Kidney (tissue), 14 donors: ENCODE measurements around the gene RCL1. TPM values are rescaled to one million over a fixed set of nuclear protein-coding genes. Genes with fewer than 3 reads are reported as not detected.

Experiments used
- DNase-seq, 5 donors: peaks; one replicate each; pipeline ENCODE4 v3.0.0-alpha.2; 2013 to 2020
- FAIRE-seq: peaks from 2 replicates; lab custom pipeline; 2012; peaks lifted over from hg19 to GRCh38; lab: Jason Lieb, UNC
- H3K27ac ChIP-seq, 2 donors: one replicate each; pipeline ENCODE4 v1.7.0; 2013; ENCODE audit warnings: low read depth in 2 of 2, low read length in 2 of 2, inconsistent platforms in 1 of 2
- H3K27me3 ChIP-seq: one replicate; pipeline ENCODE4 v1.7.1; 2013; ENCODE audit warnings: low read length, inconsistent platforms; ENCODE audit not compliant: control insufficient read depth, insufficient read depth
- H3K36me3 ChIP-seq, 3 donors: one replicate each; pipeline versions ENCODE4 v1.7.0 to v1.7.1; 2013; ENCODE audit warnings: low read length in 3 of 3, control low read depth in 1 of 3, inconsistent platforms in 1 of 3; ENCODE audit not compliant: insufficient read depth in 3 of 3, control insufficient read depth in 2 of 3
- H3K4me1 ChIP-seq, 3 donors: one replicate each; pipeline versions ENCODE4 v1.7.0 to v1.7.1; 2013; ENCODE audit warnings: low read length in 3 of 3, inconsistent platforms in 1 of 3, low read depth in 1 of 3; ENCODE audit not compliant: control insufficient read depth in 2 of 3, insufficient read depth in 2 of 3
- H3K4me3 ChIP-seq, 3 donors: one replicate each; pipeline versions ENCODE4 v1.7.0 to v1.8.1; 2013; ENCODE audit warnings: low read length in 3 of 3, control low read depth in 1 of 3, inconsistent platforms in 1 of 3
- H3K9ac ChIP-seq, 3 donors: one replicate each; pipeline versions ENCODE4 v1.7.0 to v1.7.1; 2013; ENCODE audit warnings: low read length in 3 of 3, control low read depth in 1 of 3, inconsistent platforms in 1 of 3
- H3K9me3 ChIP-seq, 3 donors: one replicate each; pipeline versions ENCODE4 v1.7.0 to v1.7.1; 2013; ENCODE audit warnings: low read length in 3 of 3, control low read depth in 1 of 3, inconsistent platforms in 1 of 3; ENCODE audit not compliant: control insufficient read depth in 2 of 3, insufficient read depth in 1 of 3
- intact Hi-C: fragments of 100-400 bp; cut with DNase I; formaldehyde crosslinking; loops from one replicate; pipeline ENCODE4 v1.11.1; 2022
- polyA plus RNA-seq: library from polyadenylated mRNA; stranded (reverse); fragments of 350-450 nt; fragmentation: Illumina TruSeq; extraction: RNeasy Lipid Tissue Mini Kit (QIAGEN cat#74804); gene quantifications from one replicate; pipeline ENCODE4 v1.2.3, GENCODE V29; 2014; ENCODE audit warnings: low read depth, low replicate concordance; ENCODE audit not compliant: insufficient read depth
- total RNA-seq: library from RNA; stranded (reverse); fragmentation: NEBNext Ultra II Directional; extraction: Animal tissue kit (Norgen Biotek cat#: 25700); gene quantifications from one replicate; pipeline ENCODE4 v1.2.1, GENCODE V29; 2021
- TF ChIP-seq, protein P1 (sequence below): IDR thresholded peaks from 3 replicates; pipeline ENCODE4 v1.5.1; 2012; ENCODE audit warnings: mild to moderate bottlenecking, moderate library complexity, borderline replicate concordance; ENCODE audit not compliant: insufficient read depth; ENCODE audit errors: extremely low read depth
- donor health status: control.
- donor health status: control.
- donor health status: control.
- donor health status: control.
- donor health status: control.
- donor health status: DM: yes; HTN: yes; CAD: no.
- donor health status: Normal renal cell carcinoma (clear cell type).

RCL1 gene
- total and polyA plus RNA-seq, 2 donors from 2014 or later, result 15.7 to 22.8 TPM

DNA sequence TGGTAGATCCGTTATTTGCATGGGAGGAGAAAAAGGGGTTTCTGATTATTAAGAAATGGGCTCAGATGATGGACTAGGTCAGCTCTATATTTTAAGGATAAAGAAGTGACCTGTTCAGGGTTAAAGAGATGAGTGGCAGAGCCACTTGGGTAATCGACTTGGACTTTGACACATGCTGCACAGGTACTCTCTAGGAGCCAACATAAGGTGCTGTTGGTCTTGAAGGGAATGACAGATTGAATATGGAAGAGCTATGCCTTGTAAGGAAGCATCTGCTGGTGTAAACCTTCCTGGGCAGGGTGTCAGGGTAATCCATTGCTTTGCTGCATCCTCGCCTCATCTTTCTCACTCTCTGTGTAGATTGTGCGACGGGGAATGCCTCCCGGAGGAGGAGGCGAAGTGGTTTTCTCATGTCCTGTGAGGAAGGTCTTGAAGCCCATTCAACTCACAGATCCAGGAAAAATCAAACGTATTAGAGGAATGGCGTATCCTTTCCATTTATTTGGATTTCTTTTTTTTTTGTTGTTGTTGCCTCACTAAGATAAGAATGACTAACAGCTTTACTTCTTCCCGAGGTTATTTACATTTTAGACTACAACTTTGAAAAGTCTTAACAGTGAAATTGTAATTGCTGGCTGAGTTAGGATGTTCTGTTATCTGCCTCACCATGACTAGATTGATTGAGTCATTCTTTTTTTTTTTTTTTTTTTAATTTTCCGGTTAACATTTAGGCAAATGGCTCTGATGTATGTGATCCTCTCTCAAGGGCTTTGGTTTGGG is 41.2 kb downstream of the RCL1 start:
- Histone ChIP-seq H3K27me3 (no peaks in the 10 kb centered on the region), H3K36me3 (peaks cover 0 to 4% (median 0%) of the 10 kb centered on the region in 3 donors), H3K4me1 (peaks cover 0 to under 1% (median 0%) of the 10 kb centered on the region in 3 donors), H3K27ac (no peak overlapping the region), H3K9ac (no peak overlapping the region), H3K9me3 (no peaks in the 10 kb centered on the region), H3K4me3 (no peak overlapping the region)
- DNase-seq (no peak), FAIRE-seq (no peak)
- intact Hi-C loops, result no loop called here
- TF ChIP-seq, protein P1, sequence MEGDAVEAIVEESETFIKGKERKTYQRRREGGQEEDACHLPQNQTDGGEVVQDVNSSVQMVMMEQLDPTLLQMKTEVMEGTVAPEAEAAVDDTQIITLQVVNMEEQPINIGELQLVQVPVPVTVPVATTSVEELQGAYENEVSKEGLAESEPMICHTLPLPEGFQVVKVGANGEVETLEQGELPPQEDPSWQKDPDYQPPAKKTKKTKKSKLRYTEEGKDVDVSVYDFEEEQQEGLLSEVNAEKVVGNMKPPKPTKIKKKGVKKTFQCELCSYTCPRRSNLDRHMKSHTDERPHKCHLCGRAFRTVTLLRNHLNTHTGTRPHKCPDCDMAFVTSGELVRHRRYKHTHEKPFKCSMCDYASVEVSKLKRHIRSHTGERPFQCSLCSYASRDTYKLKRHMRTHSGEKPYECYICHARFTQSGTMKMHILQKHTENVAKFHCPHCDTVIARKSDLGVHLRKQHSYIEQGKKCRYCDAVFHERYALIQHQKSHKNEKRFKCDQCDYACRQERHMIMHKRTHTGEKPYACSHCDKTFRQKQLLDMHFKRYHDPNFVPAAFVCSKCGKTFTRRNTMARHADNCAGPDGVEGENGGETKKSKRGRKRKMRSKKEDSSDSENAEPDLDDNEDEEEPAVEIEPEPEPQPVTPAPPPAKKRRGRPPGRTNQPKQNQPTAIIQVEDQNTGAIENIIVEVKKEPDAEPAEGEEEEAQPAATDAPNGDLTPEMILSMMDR, result no peak

DNA sequence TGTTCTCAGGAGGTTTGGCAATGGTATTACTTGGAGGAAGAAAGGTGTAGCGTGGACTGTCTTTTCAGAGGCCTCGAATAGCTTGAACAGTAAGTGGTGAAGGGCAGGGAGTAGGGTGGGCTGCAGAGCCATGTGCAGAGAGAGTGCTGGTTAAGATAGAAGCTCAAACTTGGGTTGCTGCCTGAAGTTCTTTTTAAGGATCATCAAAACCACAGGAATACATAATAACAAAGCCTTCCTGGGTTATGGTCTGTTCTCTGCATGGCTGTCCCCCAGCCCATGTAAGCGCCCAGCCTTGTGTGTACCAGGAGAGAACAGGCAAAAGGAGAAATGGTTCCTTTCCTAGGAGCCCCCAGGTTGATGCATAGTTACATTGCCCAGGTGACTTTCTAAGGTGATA is 43.9 kb downstream of the RCL1 start:
- TF ChIP-seq, protein P1, result no peak
- H3K9ac ChIP-seq, result no peak overlapping the region
- no peak overlapping the region for H3K27ac ChIP-seq
- H3K4me1 ChIP-seq, result no peaks in the 10 kb centered on the region
- intact Hi-C loops, result no loop called here
- H3K27me3 ChIP-seq, result no peaks in the 10 kb centered on the region
- DNase-seq (no peak), FAIRE-seq (no peak)
- no peak overlapping the region for H3K4me3 ChIP-seq
- H3K9me3 ChIP-seq, result no peaks in the 10 kb centered on the region
- H3K36me3 ChIP-seq, result peaks cover 2 to 6% (median 5%) of the 10 kb centered on the region in 3 donors

DNA sequence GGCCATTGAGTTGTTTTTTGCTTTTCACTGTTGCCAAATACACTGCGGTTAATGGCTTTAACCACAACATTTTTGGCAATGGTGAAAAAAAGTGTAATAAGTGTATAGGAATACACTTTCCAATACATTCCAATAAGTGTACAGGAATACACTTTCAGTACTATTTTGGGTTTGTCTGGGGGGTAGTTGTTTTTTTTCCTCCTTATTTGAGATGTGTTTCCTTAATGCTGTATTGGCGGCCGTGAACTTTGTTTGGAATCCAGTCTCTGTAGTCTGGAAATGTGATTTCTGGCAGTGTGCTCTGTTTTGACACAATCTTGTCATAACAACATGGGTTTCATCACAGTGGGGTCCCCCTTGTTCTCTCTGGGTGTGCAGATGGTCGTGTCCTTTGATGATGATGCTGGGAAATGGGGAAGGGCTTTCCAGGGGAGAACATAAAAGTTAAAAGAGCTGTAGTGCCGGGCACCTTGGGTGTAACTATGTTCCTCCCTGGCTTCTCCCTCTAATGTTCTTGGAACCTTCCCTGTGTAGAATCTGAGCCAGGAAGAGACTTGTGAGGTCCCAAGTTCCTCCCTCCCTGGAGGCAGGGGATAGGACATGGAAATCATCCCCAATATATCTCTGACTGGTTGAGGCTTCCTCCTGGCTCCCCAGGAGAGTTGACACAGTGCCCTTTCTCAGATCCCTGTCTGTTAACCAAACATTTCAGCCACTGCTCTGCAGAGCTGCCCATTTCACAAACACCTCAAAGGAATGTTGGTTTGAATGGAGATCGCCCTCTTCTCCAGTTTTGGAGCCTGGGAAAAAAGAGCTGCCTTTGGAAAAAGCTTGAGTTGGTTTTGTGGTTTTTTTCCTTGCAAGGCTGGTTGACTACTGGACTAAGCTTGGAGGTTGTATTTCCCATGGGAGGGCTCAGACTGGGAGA is 44.8 kb downstream of the RCL1 start:
- Histone ChIP-seq H3K4me3 (no peak overlapping the region), H3K27ac (no peak overlapping the region), H3K36me3 (peaks cover 2 to 6% (median 5%) of the 10 kb centered on the region in 3 donors), H3K9ac (no peak overlapping the region), H3K4me1 (no peaks in the 10 kb centered on the region), H3K27me3 (no peaks in the 10 kb centered on the region), H3K9me3 (no peaks in the 10 kb centered on the region)
- no peak for DNase-seq
- intact Hi-C loops, result no loop called here
- FAIRE-seq, result no peak
- TF ChIP-seq, protein P1, result no peak
